GF-D8 (cell line): ENCODE results near the gene FLVCR1.
"Not testable (repeated sequence)": the region's sequence is repeated elsewhere in the genome, so short reads cannot be mapped to it uniquely, and the experiment has no call there.

Experiments used
- DNase-seq: peaks from one replicate; lab custom pipeline; 2025; lab: John Stamatoyannopoulos, UW

Gene FLVCR1

GRCh38 chr1:212857992-212858460 lies at the start of gene FLVCR1:
Gene FLVCR1, plus strand, starts transcription at chr1:212858275. Its CDS starts 178 bp downstream, at chr1:212858453.
- peak; percentile 89 for DNase-seq

GRCh38 chr1:212814537-212815334 lies 43.3 kb upstream of the FLVCR1 start:
- no peak for DNase-seq

- no peak for DNase-seq
Measured at GRCh38 chr1:212816567-212817278, 41.4 kb upstream of the FLVCR1 start.

DNA sequence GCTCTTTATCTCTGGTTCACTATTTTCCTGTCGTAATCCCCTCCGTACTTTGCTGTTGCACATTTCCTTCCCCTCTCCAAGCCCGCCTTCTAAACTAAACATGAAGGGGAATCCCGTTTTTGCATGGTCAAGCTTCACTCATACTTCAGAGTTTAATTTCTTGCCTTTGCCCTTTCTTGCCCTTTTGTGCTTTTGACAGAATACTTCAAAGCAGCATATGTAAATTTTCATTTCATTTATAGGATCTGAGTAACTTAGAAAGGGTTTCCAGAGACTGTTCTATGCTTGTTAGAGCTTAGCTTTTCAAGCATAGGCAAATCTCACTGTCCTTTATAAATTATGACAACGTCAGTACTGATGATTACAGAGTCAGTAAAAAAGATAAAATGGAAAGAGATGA lies 38.3 kb upstream of the FLVCR1 start:
- DNase-seq, result peak; percentile 75

GRCh38 chr1:212820969-212821368 lies 37.1 kb upstream of the FLVCR1 start:
- no peak for DNase-seq

DNA sequence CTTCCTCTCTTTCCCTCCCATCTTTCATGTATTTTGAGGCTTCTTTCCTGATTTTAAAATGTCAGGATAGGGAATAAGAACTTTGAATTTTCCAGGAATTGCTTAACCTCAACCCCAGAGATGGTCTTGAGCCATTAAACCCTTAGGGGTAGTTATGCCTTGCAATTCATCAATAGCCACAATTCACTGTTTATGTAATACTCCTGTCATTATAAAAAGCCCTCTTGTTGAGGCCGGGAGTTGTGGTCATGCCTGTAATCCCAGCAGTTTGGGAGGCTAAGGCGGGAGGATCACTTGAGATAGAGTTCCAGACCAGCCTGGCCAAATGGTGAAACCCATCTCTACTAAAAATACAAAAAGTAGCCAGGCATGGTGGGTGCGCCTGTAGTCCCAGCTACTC lies 35.1 kb upstream of the FLVCR1 start:
- DNase-seq, result no peak

DNA sequence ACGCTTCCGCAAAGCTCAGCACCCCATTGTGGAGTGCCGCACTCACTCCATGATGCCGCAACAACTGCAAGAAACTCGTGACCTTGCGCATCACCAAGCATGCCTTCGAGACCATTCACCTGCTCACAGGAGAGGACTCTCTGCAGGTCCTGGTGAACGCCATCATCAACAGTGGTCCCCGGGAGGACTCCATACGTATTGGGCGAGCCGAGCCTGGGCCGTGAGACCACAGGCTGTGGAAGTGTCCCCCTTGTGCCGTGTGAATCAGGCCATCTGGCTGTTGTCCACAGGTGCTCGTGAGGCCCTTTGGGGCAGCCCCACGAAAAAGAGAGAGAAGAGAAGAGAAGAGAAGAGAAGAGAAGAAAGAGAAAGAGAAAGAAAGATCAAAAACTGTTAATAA lies 33.9 kb upstream of the FLVCR1 start:
- no peak for DNase-seq

GRCh38 chr1:212825798-212826452 lies 32.1 kb upstream of the FLVCR1 start:
- DNase-seq, result no peak

DNA sequence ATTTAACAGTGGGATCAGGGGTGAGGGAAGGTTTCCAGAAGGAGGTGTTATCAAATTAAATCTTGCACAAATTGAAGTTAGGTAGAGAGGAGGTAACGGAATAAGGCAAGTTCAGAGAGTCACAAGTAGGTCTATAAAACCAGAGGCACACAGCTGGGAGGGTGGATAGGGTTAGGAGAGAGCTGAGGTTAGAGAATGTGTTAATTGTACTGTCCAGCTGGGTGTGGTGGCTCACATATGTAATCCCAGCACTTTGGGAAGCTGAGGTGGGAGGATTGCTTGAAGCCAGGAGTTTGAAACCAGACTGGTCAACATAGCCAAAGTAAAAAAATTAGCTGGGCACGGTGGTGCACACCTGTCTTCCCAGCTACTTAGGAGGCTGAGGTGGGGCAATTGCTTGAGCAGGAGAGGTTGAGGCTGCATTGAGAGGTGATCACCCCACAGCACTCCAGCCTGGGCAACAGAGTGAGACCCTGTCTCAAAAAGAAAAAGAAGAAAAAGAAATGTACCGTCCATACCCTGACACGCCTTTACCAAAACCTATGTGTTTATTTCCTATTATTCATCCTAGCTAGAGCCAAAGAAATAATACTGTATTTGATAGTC lies 30.8 kb upstream of the FLVCR1 start:
- DNase-seq, result no peak

DNA sequence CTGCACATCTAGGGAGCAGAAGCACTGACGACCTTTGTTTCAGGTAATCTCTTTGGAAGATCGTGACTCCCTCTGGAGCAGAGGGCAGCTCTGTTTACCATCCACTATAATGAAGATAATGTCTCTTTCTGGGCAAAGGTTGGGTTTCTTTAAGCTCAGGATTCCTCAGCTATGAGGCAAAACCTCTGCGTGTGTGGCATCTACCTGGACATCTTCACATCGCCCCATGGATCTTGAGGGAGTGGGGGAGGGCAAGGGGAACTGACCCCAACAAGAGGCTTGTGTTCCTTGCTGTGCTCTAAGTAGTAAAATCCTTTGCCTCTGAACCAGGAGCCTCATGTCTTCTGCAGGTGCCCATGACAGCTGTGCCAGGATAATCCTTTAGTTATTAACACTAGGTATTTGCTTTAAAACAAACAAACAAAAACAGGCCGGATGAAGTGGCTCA lies 30.2 kb upstream of the FLVCR1 start:
- no peak for DNase-seq

GRCh38 chr1:212828395-212828794 lies 29.7 kb upstream of the FLVCR1 start:
- no peak for DNase-seq

DNA sequence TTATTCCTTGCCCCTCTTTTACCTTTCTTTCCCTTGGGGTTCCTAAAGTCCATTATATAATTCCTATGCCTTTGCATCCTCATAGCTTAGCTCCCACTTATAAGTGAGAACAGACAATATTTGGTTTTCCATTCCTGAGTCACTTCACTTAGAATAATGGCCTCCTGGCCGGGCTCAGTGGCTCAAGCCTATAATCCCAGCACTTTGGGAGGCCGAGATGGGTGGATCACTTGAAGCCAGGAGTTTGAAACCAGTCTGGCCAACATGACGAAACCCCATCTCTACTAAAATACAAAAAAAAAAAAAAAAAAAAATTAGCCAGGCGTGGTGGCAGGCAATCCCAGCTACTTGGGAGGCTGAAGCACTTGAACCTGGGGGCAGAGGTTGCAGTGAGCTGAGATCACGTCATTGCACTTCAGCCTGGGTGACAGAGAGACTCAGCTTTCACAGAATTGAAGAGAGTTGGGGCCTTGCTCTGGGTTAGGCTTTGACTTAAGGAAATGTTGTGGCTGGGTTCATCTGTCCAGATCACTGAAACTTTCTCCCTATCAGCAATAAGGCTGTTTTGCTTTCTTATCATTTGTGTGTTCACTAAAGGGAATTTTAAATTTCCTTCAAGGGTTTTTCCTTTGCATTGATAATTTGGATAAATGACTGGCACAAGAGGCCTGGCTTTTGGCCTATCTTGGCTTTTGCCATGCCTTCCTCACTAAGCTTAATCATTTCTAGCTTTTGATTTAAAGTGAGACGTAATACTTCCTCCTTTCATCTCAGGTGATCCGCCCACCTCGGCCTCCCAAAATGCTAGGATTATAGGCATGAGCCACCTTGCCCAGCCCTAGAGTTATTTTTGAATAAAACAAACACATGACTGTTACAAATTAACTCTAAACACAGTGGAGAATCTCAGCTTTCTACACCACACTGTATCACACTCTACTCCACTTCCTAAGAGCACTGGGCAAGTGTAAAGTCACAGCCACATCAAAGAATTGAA lies 24.6 kb upstream of the FLVCR1 start:
- DNase-seq, result not testable (repeated sequence)

DNA sequence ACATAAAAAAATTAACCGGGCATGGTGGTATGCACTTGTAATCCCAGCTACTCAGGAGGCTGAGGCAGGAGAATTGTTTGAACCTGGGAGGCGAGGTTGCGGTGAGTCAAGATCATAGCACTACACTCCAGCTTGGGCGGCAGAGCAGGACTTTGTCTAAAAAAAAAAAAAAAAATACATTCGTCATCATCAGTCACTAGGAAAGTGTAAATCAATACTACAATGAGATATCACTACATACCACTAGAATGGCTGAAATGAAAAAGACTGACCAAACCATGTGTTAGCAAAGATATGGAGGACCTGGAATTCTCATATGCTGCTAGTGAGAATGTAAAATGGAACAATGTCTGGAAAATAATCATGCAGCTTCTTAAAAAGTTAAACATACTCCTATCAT lies 19.9 kb upstream of the FLVCR1 start:
- no peak for DNase-seq

GRCh38 chr1:212844521-212844920 lies 13.6 kb upstream of the FLVCR1 start:
- DNase-seq, result not testable (repeated sequence)

GRCh38 chr1:212847549-212847948 lies 10.5 kb upstream of the FLVCR1 start, which contains the start of gene SPATA45:
Gene SPATA45, minus strand, starts transcription at chr1:212847649. Its CDS starts 11,500 bp downstream, at chr1:212836149.
- DNase-seq, result no peak

DNA sequence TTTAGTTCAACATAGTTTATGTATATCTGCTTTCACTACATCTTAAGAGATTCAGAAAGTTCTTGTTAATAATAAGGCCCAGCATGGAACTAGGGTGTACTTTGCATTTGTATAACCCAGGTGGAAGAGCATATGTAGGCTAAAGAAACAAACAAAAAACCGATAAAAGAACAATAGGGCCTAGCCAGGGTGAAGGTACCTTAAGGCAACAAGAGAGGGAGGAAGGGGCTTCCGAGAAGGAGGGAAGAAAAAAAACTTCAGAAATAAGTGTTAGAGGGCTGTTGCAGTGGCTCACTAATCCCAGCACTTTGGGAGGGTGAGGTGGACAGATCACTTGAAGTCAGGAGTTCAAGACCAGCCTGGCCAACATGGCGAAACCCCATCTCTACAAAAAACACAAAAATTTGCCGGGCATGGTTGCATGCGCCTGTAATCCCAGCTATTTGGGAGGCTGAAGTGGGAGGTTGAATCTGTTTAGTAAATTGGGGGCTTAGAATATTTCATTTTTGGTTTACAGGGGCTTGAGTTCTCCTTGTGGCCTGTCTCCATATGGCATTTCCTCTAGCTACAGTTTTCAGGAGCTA lies 5.9 kb upstream of the FLVCR1 start:
- no peak for DNase-seq

- no peak for DNase-seq
Measured at GRCh38 chr1:212853658-212854057, 4.4 kb upstream of the FLVCR1 start.

DNA sequence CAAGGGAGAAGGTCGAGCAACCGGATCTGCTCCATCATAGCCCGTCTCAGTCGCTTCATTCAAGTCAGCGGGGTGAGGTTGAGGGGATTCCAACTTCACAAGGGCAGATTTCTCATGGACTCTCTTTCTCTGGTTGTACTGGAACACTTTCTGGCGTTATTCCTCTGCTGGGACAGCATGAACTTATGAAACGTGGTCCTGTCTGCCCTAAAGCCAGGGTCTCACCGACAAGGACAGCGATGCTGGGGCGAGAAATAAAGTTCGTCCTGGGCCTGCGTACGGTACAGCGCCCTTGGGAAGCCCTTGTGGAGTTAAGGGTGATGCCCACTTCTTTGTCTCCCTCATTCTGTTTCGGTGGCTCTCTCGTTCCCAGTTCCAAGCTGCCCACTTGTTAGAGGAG lies 1.3 kb upstream of the FLVCR1 start:
- no peak for DNase-seq

- DNase-seq, result no peak
Measured at GRCh38 chr1:212858461-212859265, 588 bp downstream of the FLVCR1 start.
